AG09319 (cell line): ENCODE results near the gene GC.

Experiments used
- DNase-seq: peaks from one replicate; pipeline ENCODE4 v3.0.0-alpha.2; 2010; ENCODE audit warnings: low read depth; ENCODE audit errors: extremely low read depth
- TF ChIP-seq, protein P1 (sequence below): IDR thresholded peaks from 2 replicates; pipeline ENCODE4 v1.5.1; 2011; ENCODE audit warnings: low read depth, mild to moderate bottlenecking, inconsistent platforms, low read length, moderate library complexity

The GC gene, protein sequence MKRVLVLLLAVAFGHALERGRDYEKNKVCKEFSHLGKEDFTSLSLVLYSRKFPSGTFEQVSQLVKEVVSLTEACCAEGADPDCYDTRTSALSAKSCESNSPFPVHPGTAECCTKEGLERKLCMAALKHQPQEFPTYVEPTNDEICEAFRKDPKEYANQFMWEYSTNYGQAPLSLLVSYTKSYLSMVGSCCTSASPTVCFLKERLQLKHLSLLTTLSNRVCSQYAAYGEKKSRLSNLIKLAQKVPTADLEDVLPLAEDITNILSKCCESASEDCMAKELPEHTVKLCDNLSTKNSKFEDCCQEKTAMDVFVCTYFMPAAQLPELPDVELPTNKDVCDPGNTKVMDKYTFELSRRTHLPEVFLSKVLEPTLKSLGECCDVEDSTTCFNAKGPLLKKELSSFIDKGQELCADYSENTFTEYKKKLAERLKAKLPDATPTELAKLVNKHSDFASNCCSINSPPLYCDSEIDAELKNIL

DNA sequence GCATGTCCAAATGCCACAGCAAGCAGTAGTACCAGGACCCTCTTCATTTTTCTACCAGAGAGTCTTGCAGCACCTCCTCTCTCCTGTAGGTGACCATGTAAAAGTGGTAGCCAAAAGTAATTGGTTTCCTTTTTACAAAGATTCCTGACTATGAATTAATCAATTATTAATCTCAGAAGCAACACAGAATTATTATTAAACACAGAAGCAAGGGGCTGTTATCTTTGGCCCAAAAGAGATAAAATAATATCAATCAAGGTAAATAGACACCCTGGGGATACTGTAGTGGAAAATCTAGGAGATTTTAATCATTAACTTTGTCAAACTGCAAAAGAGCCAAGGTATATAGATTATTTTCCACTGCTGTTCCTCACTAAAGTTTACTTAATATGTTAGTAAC is at the start of gene GC:
Gene GC (minus strand): TSS at position 108 of the 400 bp plus-strand sequence. CDS start 61 bp downstream, at position 47.
- DNase-seq = no peak
- TF ChIP-seq, protein P1, sequence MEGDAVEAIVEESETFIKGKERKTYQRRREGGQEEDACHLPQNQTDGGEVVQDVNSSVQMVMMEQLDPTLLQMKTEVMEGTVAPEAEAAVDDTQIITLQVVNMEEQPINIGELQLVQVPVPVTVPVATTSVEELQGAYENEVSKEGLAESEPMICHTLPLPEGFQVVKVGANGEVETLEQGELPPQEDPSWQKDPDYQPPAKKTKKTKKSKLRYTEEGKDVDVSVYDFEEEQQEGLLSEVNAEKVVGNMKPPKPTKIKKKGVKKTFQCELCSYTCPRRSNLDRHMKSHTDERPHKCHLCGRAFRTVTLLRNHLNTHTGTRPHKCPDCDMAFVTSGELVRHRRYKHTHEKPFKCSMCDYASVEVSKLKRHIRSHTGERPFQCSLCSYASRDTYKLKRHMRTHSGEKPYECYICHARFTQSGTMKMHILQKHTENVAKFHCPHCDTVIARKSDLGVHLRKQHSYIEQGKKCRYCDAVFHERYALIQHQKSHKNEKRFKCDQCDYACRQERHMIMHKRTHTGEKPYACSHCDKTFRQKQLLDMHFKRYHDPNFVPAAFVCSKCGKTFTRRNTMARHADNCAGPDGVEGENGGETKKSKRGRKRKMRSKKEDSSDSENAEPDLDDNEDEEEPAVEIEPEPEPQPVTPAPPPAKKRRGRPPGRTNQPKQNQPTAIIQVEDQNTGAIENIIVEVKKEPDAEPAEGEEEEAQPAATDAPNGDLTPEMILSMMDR = no peak

DNA sequence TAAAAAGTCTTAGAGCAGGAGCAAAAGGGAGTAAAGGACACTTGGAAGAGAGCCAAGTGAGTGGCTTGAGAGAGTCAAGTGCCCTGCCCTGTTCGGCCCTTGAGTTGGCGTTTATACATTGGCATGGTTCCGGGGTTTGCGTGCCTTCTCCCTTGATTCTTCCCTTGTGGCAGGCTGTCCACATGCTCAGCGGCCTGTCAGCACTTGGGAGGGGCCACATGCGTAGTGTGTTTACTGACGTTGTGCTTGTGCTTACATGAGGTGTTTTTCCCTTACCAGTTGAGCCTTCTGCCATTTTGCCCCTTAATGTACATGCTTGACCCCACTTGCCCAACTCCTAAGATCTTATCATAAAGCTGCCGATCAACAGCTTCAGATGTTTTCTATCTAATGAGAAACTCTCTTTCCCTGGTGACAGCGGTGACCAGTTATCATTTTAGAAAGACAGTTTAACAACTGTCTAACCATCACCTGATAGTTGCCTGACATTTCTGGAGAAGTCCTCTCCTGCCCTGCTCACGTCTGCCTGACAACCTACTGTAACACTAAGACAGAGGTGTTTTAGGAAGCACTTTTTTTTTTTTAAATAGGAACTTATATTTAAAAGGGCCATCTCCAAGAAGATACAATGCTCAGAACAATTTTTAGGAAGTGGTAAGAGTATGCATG is 49.5 kb upstream of the GC start:
- DNase-seq = no peak

DNA sequence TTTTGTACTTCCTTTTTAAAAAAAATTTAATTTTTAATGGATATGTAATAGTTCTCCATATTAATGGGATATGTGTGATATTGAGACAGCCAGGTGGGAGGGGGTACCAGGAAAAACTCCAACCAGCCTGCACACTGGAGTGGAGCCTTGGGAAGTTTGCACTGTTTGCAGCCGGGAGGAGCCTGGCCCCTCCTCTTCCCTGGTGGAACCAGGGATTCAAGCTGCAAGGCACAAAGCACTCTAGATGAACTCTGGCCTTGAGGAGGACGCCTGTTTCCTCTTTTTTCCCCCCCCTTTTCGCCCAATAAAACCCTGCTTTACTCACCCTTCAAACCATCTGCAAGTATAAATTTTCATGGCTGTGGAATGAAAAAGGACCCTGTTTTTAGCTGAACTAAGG is 48.2 kb upstream of the GC start:
- DNase-seq = no peak
- TF ChIP-seq, protein P1 = no peak

More for the DNA sequence above, 49.5 kb upstream of the GC start:
- TF ChIP-seq, protein P1 = no peak

DNA sequence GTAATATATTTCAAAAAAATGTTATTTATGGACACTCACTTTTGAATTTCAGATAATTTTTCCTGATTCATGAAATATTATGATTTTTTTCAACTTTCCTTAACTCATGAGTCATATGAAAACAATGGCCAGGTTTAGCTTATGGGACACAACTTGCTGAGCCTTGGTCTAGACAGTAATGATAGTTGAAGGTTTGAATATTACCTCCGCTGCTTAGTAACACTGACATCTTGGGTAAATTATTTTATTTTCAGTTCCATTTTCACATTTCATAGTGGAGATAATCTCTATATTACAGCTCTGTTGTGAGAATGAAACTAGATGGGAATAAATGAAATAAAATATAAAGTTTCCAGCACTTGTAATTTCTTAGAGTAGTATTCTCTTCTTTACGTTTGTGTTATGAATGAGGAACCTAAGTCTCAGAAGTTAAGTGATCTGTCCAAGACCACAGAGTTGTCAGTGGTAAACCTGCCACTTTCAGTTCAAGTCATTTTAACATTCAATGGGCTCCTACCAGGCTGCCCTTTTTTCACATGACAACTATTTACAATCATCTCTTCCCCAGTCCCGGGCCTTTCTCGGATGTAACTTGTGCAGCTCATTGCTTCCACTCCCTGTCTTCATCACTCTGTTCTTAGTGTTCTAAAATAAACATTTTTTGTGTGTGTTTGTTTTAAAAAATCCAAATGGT is 46.8 kb upstream of the GC start:
- TF ChIP-seq, protein P1 = no peak
- DNase-seq = no peak

DNA sequence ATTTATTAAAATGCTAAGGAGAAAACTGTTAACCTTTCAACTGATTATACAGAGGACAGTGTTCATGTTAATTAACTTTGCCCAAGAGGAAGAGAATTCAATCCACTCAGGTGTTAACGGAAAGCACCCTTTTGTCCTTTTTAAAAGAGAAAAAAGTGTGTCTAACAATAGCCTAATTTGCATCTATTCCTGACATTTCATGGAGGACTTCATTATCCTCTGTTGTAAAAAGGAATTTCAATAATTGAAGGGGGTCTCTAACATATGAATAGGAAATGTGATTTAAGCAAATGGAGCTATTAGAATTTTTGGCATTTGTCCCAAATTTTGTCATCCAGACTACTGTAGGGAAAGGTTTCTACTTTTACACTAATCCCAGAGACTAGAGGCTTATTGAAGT is 44.6 kb upstream of the GC start:
- DNase-seq = no peak

DNA sequence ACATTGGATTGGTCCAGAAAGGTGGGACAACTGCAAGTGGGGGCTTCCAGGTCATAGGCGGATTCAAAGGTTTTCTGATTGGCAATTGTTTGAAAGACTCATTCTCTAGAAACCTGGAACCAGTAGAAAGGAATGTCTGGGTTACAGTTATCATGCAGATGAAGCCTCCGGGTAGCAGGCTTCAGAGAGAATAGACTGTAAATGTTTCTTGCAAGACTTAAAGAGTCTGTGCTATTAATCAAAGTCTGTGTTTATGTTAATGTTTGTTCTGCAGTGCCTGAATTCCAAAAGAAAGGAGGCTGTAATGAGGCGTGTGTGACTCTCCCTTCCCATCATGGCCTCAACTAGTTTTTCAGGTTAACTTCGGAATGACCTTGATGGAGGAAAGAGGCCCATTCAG is 43.9 kb upstream of the GC start:
- TF ChIP-seq, protein P1 = no peak
- DNase-seq = no peak

More for the DNA sequence above, 44.6 kb upstream of the GC start:
- TF ChIP-seq, protein P1 = no peak
